Neutrophil (primary cell): ENCODE data around the gene CAMK2N2.

Source experiments
- H3K27ac ChIP-seq: fragments of 200-600 bp; sonication (generic); 2 replicates; pipeline ENCODE4 v1.5.1; 2016; ENCODE audit warnings: mild to moderate bottlenecking, moderate library complexity
- H3K27me3 ChIP-seq: fragments of 200-600 bp; sonication (generic); 2 replicates; pipeline ENCODE4 v1.6.0; 2016; ENCODE audit warnings: mild to moderate bottlenecking
- H3K36me3 ChIP-seq: fragments of 200-600 bp; sonication (generic); 2 replicates; pipeline ENCODE4 v1.5.1; 2017
- H3K4me1 ChIP-seq, 2 experiments: fragments of 200-600 bp in 1 of 2; sonication (generic) in 1 of 2; 1 replicate in 1 of 2; 2 replicates in 1 of 2; pipeline versions ENCODE4 v1.5.1 to v1.6.1; 2013 to 2016; ENCODE audit warnings: low read depth in 1 of 2, low read length in 1 of 2, mild to moderate bottlenecking in 1 of 2, moderate library complexity in 1 of 2; ENCODE audit not compliant: control insufficient read depth in 1 of 2, insufficient read depth in 1 of 2
- H3K4me3 ChIP-seq, 2 experiments: fragments of 200-600 bp in 1 of 2; sonication (generic) in 1 of 2; 1 replicate in 1 of 2; 2 replicates in 1 of 2; pipeline ENCODE4 v1.5.1; 2013 to 2016; ENCODE audit warnings: low read depth in 1 of 2, low read length in 1 of 2, mild to moderate bottlenecking in 1 of 2, moderate library complexity in 1 of 2
- H3K9me3 ChIP-seq: fragments of 200-600 bp; sonication (generic); 2 replicates; pipeline ENCODE4 v1.5.1; 2016
- CTCF ChIP-seq: fragments of 200-600 bp; sonication (generic); IDR thresholded peaks from 2 replicates; pipeline ENCODE4 v1.5.1; 2016; ENCODE audit warnings: antibody characterized with exemption

CAMK2N2 gene

GRCh38 chr3:184223946-184224345 is 37.4 kb downstream of the CAMK2N2 start:
- Histone ChIP-seq H3K9me3 (no peaks in the 10 kb centered on the region), H3K4me1 (no peaks in the 10 kb centered on the region)

GRCh38 chr3:184222521-184222920 is 38.8 kb downstream of the CAMK2N2 start:
- H3K36me3 ChIP-seq, result no peaks in the 10 kb centered on the region
- peaks cover 81% of the 10 kb centered on the region for H3K27me3 ChIP-seq
- H3K27ac ChIP-seq, result no peak overlapping the region
- no peaks in the 10 kb centered on the region for H3K4me1 ChIP-seq
- no peak for TF ChIP-seq CTCF
- no peak overlapping the region for H3K4me3 ChIP-seq
- no peaks in the 10 kb centered on the region for H3K9me3 ChIP-seq

More at GRCh38 chr3:184223946-184224345, 37.4 kb downstream of the CAMK2N2 start:
- Histone ChIP-seq H3K4me3 (no peak overlapping the region), H3K36me3 (no peaks in the 10 kb centered on the region), H3K27me3 (peaks cover 83% of the 10 kb centered on the region), H3K27ac (no peak overlapping the region)
- TF ChIP-seq CTCF, result no peak

GRCh38 chr3:184218814-184219213 is 42.5 kb downstream of the CAMK2N2 start:
- TF ChIP-seq CTCF, result no peak
- Histone ChIP-seq H3K4me3 (no peak overlapping the region), H3K27ac (no peak overlapping the region), H3K27me3 (peaks cover 69% of the 10 kb centered on the region), H3K36me3 (no peaks in the 10 kb centered on the region), H3K9me3 (no peaks in the 10 kb centered on the region), H3K4me1 (no peaks in the 10 kb centered on the region)

GRCh38 chr3:184211718-184212117 is 49.6 kb downstream of the CAMK2N2 start:
- Histone ChIP-seq H3K4me3 (no peak overlapping the region), H3K27me3 (peaks cover 62% of the 10 kb centered on the region)
- TF ChIP-seq CTCF, result no peak

GRCh38 chr3:184211297-184211696 is 50.1 kb downstream of the CAMK2N2 start:
- Histone ChIP-seq H3K27me3 (peaks cover 66% of the 10 kb centered on the region), H3K4me3 (no peak overlapping the region), H3K9me3 (no peaks in the 10 kb centered on the region), H3K4me1 (no peaks in the 10 kb centered on the region), H3K36me3 (no peaks in the 10 kb centered on the region), H3K27ac (no peak overlapping the region)
- no peak for TF ChIP-seq CTCF

More at GRCh38 chr3:184211718-184212117, 49.6 kb downstream of the CAMK2N2 start:
- no peaks in the 10 kb centered on the region for H3K4me1 ChIP-seq
- H3K36me3 ChIP-seq, result no peaks in the 10 kb centered on the region
- no peaks in the 10 kb centered on the region for H3K9me3 ChIP-seq
- no peak overlapping the region for H3K27ac ChIP-seq
